Measurements from ENCODE around the gene TGM5.

Gene TGM5

DNA sequence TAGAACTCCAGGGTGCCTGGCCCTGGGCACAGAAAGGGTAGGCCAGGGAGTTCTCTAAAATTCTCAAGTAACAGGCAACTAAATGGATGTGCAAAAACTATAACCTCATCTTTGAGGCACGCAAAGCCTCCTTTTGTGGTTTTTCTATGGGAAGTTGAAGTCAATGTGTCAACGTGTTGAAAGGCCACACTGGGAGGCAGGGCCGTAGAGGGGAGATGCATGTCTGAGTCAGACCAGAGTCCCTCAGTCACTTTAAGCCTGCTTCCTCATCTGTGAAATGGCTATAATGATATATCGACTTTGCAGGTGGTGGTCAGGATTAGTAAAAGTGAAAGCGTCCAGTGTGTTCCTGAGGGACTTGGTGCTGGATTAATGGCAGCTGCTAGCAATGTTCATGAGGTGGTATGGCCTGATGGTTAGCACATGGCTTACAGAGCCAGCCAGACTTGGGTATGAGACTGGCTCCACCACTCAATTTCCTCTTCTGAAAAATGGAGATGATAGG, 17.0 kb downstream of the TGM5 start:
- peak; percentile 83 to 89 for ATAC-seq (replicated peaks)
- Mint-ChIP-seq H3K4me1 (peaks cover 45 to 68% of the 10 kb centered on the region in 2 donors), H3K27me3 (peaks cover 0 to 4% of the 10 kb centered on the region in 2 donors), H3K27ac (peak overlapping the region; percentile 94), H3K4me3 (peak overlapping the region; percentile 30 to 58), H3K36me3 (no peaks in the 10 kb centered on the region), H3K9me3 (peaks cover 3 to 6% of the 10 kb centered on the region in 2 donors)
- peak; percentile 75 for DNase-seq

DNA sequence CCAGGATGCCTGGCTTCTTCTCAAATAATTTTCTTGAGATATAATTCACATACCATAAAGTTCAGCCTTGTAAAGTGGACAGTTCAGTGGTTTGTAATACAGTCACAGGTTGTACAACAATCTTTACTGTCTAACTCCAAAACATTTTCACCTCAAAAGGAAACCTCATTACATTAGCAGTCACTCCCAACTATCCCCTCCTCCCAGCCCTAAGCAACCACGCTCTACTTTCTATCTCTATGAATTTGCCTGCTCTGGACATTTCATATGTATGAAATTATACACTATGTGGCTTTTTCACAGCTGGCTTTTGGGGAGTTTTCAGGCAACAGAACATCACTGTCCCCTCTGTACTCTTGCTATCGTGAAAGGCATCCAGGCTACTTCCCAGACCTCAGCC, 17.5 kb downstream of the TGM5 start:
- peak; percentile 10 to 17 for ATAC-seq (replicated peaks)
- Mint-ChIP-seq H3K36me3 (no peaks in the 10 kb centered on the region), H3K4me1 (peaks cover 42 to 62% of the 10 kb centered on the region in 2 donors), H3K27me3 (no peaks in the 10 kb centered on the region), H3K4me3 (peak overlapping the region; percentile 30 to 58), H3K9me3 (peaks cover 3 to 6% of the 10 kb centered on the region in 2 donors), H3K27ac (peak overlapping the region; percentile 94)
- DNase-seq, result no peak

DNA sequence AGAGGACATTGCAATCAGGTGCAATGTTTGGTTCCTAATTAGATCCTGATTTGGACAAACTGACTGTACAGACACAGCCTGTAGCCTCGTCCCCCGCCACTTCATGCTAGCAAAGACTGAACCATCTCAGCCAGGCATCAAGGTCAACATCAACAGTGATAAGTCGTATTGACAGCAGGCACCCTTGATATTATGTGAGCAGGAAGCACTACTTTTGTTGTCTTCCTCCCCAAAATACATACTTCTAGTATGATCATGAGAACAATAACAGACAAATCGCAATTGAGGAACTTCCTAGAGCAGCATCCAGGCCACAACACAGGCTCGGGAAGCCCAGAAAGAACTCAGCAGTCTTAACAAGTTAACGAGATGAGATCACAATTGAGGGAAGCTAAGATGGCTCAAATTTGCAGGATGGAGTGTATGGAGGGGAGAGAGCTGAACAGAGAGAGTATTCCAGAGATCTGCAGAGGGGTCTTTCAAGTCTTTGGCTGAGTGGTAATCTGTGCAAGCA, 20.4 kb downstream of the TGM5 start:
- no peak for ATAC-seq (replicated peaks)
- H3K36me3 Mint-ChIP-seq, result no peaks in the 10 kb centered on the region
- H3K4me3 Mint-ChIP-seq, result no peak overlapping the region
- peaks cover 0 to 3% of the 10 kb centered on the region in 2 donors for H3K9me3 Mint-ChIP-seq
- no peak for DNase-seq
- H3K27ac Mint-ChIP-seq, result no peak overlapping the region
- peaks cover 0 to 5% of the 10 kb centered on the region in 2 donors for H3K27me3 Mint-ChIP-seq
- peaks cover 20 to 34% of the 10 kb centered on the region in 2 donors for H3K4me1 Mint-ChIP-seq

DNA sequence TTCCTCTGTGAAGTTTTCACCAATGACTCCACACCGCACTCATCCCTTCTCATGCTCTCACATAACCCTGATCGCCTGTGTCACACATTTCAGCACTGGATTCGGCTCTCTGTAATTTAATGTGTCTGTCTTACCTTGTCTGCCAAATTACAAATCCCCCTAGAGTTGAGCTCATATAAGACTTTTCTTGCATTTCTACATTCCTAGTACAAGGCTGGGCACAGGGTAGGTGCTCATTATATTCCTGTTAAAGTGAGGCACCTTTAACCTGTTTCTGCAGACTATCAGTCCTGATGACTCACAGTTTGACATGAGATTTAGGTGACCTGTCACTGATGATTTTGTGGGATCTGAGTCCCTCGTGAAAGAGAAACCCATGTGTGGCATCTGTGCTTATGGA, 22.6 kb downstream of the TGM5 start:
- Mint-ChIP-seq H3K9me3 (no peaks in the 10 kb centered on the region), H3K27ac (no peak overlapping the region), H3K4me3 (no peak overlapping the region), H3K36me3 (no peaks in the 10 kb centered on the region), H3K27me3 (peaks cover 0 to 5% of the 10 kb centered on the region in 2 donors), H3K4me1 (peaks cover 12 to 28% of the 10 kb centered on the region in 2 donors)
- no peak for ATAC-seq (replicated peaks)
- DNase-seq, result no peak

DNA sequence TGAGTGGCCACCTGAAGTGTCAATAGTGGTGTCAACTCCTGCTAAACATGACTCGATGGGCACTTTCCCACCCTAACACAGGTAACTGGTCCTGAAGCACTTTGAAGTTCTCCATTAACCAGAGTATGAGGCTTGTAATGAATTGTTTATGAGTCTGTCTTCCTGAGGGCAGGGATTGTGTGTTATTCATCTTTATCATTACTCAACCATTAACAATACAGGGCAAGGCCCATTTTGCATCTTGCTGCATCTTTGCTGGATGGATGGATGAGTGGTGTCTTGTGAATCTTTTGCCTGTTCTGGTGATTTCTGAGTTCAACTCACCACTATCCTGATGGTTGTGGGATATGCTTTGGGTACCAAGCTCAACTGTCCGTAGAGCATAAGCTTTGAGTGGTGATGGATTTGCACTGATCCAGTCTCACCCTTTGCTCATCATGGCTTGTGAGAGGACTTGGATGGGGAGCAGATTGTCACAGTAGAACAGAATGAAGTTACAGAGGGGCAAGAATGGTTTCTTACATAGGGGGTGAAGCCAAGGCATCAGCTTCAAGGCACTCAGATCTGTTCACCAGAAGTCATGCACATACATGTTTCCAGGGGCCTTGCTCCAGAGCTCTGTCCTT, 23.6 kb downstream of the TGM5 start:
- Mint-ChIP-seq H3K9me3 (no peaks in the 10 kb centered on the region), H3K27ac (no peak overlapping the region), H3K36me3 (no peaks in the 10 kb centered on the region), H3K27me3 (peaks cover 0 to 7% of the 10 kb centered on the region in 2 donors), H3K4me3 (no peak overlapping the region), H3K4me1 (peaks cover 14 to 28% of the 10 kb centered on the region in 2 donors)
- no peak for DNase-seq
- ATAC-seq (replicated peaks), result no peak

- ATAC-seq (replicated peaks), result no peak
- Mint-ChIP-seq H3K4me3 (no peak overlapping the region), H3K4me1 (peaks cover 18 to 28% of the 10 kb centered on the region in 2 donors), H3K27me3 (peaks cover 0 to 12% of the 10 kb centered on the region in 2 donors), H3K36me3 (no peaks in the 10 kb centered on the region), H3K27ac (no peak overlapping the region), H3K9me3 (no peaks in the 10 kb centered on the region)
- DNase-seq, result no peak
These were observed 24.1 kb downstream of the TGM5 start for GRCh38 chr15:43242616-43243015.

DNA sequence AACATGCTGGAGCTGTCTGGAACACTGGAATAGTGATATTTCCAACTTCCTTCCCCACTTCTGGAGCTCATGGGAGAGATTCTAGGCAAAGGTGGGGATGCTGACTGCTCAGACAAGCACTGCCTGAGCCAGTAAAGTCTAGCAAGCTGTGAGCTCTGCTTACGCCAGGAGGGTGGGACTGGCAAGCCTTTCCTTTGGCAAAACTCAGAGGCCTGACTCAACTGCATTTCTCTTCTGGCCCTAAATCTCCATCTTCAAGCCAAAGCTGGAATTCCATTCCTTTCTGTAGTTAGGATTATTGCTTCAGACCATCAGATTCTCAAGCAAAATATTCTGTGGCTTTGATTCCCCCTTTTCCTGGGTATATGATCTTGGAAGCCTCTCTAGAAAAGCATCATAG, 25.6 kb downstream of the TGM5 start:
- ATAC-seq (replicated peaks), result no peak
- peaks cover 18 to 33% of the 10 kb centered on the region in 2 donors for H3K4me1 Mint-ChIP-seq
- no peak overlapping the region for H3K4me3 Mint-ChIP-seq
- no peak for DNase-seq
- H3K9me3 Mint-ChIP-seq, result no peaks in the 10 kb centered on the region
- H3K36me3 Mint-ChIP-seq, result no peaks in the 10 kb centered on the region
- no peak overlapping the region for H3K27ac Mint-ChIP-seq
- H3K27me3 Mint-ChIP-seq, result peaks cover 0 to 12% of the 10 kb centered on the region in 2 donors

GRCh38 chr15:43239732-43240491, 26.8 kb downstream of the TGM5 start:
- Mint-ChIP-seq H3K36me3 (no peaks in the 10 kb centered on the region), H3K4me1 (peaks cover 20 to 34% of the 10 kb centered on the region in 2 donors), H3K27me3 (peaks cover 0 to 12% of the 10 kb centered on the region in 2 donors), H3K9me3 (no peaks in the 10 kb centered on the region), H3K27ac (peak overlapping the region; percentile 65), H3K4me3 (no peak overlapping the region)
- no peak for DNase-seq
- peak; percentile 73 to 77 for ATAC-seq (replicated peaks)

DNA sequence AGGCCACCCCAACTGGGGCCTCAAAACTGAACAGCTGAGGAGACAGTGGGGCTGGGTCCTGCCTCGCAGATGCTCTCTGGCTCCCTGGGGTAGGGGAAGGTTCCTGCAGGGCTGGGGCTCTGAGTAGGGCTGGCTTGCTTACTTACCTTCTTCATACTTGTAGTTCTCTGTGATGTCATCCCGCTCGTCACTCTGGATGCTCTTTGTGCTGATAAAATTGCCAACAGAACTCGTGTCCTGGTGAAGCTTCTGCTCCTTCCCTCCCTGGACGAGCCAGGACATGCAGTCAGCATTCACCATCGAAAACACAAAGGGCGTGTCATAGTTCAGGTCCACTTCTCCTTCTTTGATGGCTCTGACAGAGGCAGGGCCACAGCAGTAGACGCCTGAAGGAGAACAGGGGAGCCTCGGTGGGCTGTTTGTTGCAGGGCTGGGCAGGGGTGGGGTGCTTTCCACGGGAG, 28.0 kb downstream of the TGM5 start:
- Mint-ChIP-seq H3K27me3 (peaks cover 0 to 9% of the 10 kb centered on the region in 2 donors), H3K9me3 (no peaks in the 10 kb centered on the region), H3K4me1 (peaks cover 20 to 34% of the 10 kb centered on the region in 2 donors), H3K4me3 (no peak overlapping the region), H3K27ac (no peak overlapping the region), H3K36me3 (no peaks in the 10 kb centered on the region)
- DNase-seq (no peak), ATAC-seq (replicated peaks) (peak; percentile 49 to 50)

- H3K27ac Mint-ChIP-seq, result no peak overlapping the region
- H3K4me1 Mint-ChIP-seq, result peaks cover 20 to 34% of the 10 kb centered on the region in 2 donors
- no peaks in the 10 kb centered on the region for H3K9me3 Mint-ChIP-seq
- peaks cover 0 to 7% of the 10 kb centered on the region in 2 donors for H3K27me3 Mint-ChIP-seq
- no peak overlapping the region for H3K4me3 Mint-ChIP-seq
- H3K36me3 Mint-ChIP-seq, result no peaks in the 10 kb centered on the region
- DNase-seq (no peak), ATAC-seq (replicated peaks) (no peak)
These were observed 28.8 kb downstream of the TGM5 start for GRCh38 chr15:43237842-43238470.

- H3K27me3 Mint-ChIP-seq, result peaks cover 0 to 7% of the 10 kb centered on the region in 2 donors
These were observed 31.2 kb downstream of the TGM5 start for GRCh38 chr15:43235536-43235935.

DNA sequence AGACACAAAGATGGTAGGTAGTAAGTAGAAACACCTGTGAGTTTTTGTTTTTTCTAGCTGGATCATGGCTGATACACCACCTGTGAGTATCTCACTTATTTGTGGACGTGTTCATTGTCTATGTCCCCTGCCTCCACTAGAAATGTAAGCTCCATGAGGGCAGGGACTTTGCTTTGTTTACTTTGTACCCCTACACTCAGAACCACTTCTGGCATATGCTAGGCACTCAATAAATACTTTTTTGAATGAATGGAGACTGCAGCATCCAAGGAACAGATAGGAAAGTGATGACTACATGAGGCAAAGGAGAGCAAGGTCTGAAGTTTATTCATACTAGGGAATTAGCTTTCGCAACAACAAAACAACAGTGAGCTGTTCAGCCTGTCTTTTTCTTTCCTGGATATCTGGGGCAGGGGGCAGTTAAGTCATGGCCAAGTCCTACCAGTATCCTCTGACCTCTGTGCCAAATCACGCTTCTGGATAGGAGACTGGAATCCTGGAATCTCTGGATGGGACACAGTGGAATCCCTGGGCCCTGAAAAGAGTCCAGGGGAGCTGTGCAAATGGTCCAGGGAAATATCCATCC, 34.3 kb downstream of the TGM5 start:
- ATAC-seq (replicated peaks) (no peak), DNase-seq (no peak)
- Mint-ChIP-seq H3K9me3 (no peaks in the 10 kb centered on the region), H3K27ac (no peak overlapping the region), H3K27me3 (no peaks in the 10 kb centered on the region), H3K36me3 (no peaks in the 10 kb centered on the region), H3K4me1 (peaks cover 2 to 6% of the 10 kb centered on the region in 2 donors), H3K4me3 (no peak overlapping the region)

More at GRCh38 chr15:43235536-43235935, 31.2 kb downstream of the TGM5 start:
- H3K4me1 Mint-ChIP-seq, result peaks cover 20 to 34% of the 10 kb centered on the region in 2 donors
- DNase-seq (no peak), ATAC-seq (replicated peaks) (no peak)
- no peak overlapping the region for H3K27ac Mint-ChIP-seq
- H3K4me3 Mint-ChIP-seq, result no peak overlapping the region
- H3K36me3 Mint-ChIP-seq, result no peaks in the 10 kb centered on the region
- no peaks in the 10 kb centered on the region for H3K9me3 Mint-ChIP-seq

DNA sequence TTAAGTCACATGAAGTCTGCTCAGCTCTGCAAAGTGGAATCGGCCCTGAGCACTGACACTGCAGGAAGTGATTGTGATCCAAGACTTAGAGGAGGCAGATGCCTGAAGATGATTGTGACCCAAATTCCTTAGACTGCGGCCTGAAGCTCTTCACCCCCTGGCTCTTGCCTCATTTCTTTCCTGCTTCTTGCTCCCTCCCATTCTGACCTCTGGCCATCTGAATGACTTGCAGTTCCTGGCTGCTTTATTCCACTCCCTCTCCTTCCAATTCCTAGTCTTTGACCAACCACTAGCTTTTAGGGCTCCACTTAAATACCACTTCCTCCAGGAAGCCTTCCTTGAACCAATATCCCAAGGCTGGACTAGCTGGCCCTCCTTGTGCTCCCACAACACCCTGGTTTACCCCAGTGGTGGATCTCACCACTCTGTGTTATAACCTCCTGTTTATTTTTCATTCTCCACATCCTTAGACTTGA, 36.0 kb downstream of the TGM5 start:
- no peaks in the 10 kb centered on the region for H3K9me3 Mint-ChIP-seq
- no peak overlapping the region for H3K27ac Mint-ChIP-seq
- H3K4me3 Mint-ChIP-seq, result no peak overlapping the region
- ATAC-seq (replicated peaks) (no peak), DNase-seq (no peak)
- no peaks in the 10 kb centered on the region for H3K36me3 Mint-ChIP-seq
- peaks cover 3 to 4% of the 10 kb centered on the region in 2 donors for H3K4me1 Mint-ChIP-seq
- H3K27me3 Mint-ChIP-seq, result no peaks in the 10 kb centered on the region

GRCh38 chr15:43229977-43230376, 36.8 kb downstream of the TGM5 start:
- no peak overlapping the region for H3K27ac Mint-ChIP-seq
- H3K9me3 Mint-ChIP-seq, result no peaks in the 10 kb centered on the region

More at GRCh38 chr15:43229977-43230376, 36.8 kb downstream of the TGM5 start:
- no peaks in the 10 kb centered on the region for H3K27me3 Mint-ChIP-seq
- ATAC-seq (replicated peaks) (no peak), DNase-seq (no peak)
- H3K36me3 Mint-ChIP-seq, result no peaks in the 10 kb centered on the region
- no peak overlapping the region for H3K4me3 Mint-ChIP-seq
- peaks cover 5 to 7% of the 10 kb centered on the region in 2 donors for H3K4me1 Mint-ChIP-seq
